Renal cortex interstitium (tissue), 11 donors: ENCODE measurements around the gene LDB3. TPM values are rescaled to one million over a fixed set of nuclear protein-coding genes. Genes with fewer than 3 reads are reported as not detected.
A peak's percentile ranks its signal among the peaks of the same experiment; 100 is the strongest.

Source experiments
- DNase-seq, 11 donors: peaks; one replicate each; pipeline ENCODE4 v3.0.0-alpha.2; 2013; ENCODE audit warnings: low read depth in 9 of 11, low spot score in 4 of 11; ENCODE audit errors: extremely low read depth in 1 of 11
- polyA plus RNA-seq, 3 donors: library from polyadenylated mRNA; unstranded; fragments of 120-200 nt; gene quantifications; one replicate each; pipeline ENCODE4 v1.2.1, GENCODE V29; 2013; ENCODE audit not compliant: insufficient read length in 3 of 3

Gene LDB3
- polyA plus RNA-seq, 3 donors, result 1.2 to 1.9 (median 1.5) TPM

DNA sequence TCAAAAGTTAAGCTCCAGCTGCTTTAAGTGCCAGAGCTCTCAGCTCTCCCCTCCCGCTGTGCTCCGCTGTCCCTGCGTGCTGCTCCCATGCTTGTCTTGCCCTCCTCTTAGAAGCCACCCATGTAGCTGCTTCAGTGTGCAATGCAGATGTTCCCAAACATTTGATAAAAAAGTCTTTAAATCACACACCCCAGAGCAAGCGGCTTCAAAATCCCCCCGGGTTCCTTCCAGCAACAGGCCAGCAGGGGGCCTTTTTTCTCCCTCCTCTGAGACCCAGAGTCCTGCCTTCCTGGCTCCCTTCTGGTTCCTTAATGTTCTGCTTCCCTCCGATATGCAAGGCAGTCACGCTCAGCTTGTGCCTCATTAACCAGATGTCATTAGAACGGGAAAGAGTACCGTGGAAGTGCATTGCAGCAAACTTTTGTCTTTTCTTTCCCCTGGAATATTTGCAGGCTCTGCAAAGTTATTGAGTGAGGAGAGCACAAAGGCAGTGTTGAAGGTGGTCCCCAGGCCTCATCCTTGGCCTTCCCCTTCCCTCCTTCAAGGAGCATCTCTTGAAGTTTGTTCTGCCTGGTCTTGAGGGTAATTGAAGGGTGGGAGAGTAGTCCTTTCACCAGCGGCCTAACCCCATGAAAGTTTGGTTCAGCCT lies 25.5 kb downstream of the LDB3 start:
- peak in 7 of 11 donors; percentile 45 to 78 (median 63) for DNase-seq

DNA sequence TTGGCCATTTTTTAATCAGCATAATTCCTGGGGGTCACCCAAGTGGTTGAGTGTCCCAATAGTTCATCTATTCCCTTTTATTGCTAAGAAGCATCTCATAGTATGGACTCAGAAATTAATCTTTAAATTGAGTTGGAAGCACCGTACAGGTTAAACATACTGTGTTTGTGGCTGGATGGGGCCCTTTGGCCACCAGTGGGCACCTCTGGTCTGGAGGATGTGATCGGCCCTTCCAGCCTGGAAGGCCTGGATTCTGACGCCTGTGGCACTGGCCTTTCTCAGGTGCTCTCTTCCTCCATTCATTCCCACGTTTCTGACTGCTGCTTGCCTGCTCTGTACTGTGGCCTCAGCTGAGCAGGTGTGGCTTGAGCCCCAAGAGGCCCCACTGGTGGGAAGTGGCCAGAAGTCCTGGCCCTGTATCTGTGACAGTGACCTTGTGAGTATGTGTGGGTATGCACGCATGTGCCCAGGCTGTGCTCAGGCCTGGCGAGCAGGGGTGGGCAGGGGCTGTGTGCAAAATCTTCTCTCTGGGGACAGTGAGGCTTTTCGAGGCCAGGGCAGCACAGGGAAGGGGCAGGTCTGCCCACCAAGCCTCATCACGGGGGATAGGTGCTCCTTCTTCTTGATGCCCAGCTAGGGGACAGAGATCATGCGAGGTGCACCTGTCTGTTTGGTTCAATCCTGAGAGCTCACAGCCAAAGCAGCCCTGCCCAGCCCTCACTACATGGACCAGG lies 30.1 kb downstream of the LDB3 start:
- no peak for DNase-seq

DNA sequence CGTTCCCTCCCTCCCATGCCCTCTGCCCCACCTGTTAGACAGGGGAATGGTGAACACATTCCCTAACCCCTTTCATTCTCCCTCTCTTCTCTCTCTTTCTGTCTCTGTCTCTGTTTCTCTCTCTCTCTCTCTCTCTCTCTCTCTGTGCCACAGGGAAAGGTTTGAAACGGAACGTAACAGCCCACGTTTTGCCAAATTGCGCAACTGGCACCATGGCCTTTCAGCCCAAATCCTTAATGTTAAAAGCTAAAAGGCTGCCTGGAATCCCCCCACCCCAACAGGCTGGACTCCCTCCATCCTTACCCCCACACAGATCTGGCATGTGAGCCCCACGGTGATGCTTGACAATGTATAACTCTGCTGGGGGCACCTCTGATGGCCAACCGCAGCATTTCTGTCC lies 30.8 kb downstream of the LDB3 start:
- no peak for DNase-seq

DNA sequence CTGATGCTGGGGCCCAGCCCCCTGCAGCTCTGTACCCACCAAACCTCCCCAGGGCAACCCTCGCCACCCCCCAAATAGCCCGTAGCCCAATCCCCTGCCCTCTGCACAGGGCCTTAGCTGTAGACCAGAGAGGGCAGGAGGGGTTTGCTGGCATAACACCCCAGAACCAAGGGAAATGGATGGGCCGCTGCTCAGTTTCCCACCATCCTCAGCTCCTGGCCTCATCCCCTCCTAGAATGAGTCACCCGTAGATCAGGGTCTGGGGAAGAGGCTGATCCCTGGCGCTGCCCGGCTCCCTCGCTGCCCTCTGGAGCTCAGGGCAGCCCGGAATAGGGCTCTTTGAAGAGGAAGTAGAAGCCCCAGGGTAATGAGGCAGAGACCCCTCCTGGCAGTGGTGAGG lies 31.2 kb downstream of the LDB3 start:
- no peak for DNase-seq

DNA sequence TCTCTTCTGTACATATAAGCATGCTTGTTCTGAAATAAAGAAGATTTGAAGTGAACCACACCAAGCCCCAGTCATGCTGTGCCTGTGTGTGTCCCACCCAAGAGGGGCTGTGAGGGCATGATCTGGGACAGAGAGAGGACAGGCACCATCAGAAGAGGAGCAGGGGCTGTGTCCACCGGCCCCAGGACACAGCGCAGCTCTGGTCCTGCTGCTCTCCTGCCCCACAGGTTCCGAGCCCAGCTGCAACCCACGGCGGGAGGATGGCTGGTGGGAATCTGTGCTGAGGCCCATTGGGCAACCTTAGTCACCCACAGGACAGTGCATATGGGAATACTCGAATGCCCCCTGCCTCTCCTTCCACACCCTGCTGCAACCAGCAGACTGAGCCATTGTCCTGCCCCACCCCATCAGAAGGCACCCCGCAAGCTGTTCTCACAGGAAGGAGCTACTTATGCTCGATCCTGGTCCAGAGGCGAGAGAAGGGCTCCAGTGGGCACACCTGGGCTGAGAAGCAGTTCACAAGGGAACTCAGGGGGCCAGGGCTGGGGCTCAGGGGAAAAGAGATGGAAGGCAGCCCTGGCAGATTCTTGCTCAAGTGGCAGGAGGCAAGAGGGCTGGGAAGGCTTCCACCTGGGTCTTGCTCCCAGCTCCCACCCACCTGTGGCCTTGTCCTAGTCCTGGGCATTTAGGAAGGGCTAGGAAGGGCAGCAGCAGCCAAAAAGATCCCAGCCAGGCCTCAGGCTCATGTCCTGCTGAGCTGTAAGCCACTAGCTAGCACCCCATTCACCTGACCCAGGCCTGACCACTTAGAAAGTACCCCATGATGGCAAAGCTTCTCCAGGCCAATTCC lies 31.9 kb downstream of the LDB3 start:
- DNase-seq, result no peak

DNA sequence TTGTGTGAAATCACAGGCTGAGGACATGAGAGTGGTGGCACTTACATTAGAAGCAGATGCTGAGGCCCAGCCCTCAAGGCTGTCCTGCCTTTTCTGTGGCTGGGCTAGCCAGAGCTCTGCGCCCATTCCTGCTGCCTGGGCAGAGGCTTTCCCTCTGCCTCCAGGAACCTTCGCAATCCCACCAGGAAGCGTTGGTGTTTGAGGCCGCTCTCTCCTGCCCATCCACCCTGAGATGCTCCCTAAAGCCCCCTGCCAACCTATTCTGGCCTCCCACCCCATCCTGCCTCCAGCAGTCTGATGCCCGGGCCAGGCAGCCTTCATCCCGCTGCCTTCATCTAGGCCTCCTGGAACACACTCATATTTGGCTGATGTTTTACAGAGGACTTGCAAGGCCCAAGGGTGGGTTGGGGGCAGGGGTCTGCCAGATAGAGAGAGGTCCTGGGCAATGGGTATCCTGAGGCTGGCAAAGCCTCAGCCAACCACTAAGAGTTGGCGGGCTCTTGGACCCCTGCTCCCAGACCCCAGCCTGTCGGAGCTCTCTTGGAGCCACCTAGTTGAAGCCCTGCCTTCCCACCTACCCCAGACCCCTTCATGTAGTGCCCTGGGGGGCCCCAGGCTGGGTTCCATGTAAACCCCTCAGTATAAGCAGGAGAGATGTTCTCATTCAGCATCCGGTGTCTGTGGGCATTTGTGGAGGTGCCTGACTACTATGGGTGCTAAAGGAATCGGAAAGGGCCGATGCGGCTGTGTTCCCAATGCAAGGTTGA lies 32.7 kb downstream of the LDB3 start:
- no peak for DNase-seq

DNA sequence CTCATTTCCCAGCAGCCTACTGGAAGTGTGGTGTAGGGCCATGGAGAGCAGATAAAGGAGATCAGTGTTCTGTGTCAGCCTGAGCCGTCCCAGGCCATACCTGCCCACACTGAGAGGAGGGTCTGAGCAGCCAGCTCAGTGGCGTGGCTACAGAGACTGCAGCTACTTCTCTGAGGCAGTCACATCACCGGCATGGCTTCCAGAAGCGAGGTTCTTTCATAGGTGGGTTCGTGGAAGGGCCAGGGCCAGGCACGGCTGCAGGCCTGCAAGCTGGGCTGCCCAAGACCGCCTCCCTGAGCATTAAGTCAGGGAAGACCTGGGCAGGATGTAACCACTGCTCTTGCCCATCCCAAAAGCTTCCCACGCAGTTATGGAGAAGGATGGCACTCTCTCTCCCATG lies 34.9 kb downstream of the LDB3 start:
- DNase-seq, result no peak

DNA sequence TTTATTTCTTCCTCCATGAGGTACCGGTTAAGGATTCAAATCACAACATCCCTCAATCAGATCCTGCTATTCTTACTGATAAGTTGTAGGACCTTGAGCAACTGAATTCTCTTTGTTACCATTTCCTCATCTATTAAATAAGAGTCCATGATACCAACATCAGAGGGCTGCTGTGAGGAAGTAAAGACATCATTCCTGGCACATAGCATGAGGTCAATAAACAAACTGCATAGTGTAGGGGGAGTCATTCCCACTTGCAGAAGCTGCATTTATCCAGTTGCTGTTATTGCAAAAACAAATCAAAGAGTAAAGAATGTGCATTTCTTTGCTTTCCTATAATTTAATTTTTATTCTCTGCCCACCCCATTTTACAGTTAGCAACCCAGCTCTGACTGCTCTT lies 36.8 kb downstream of the LDB3 start:
- DNase-seq, result no peak

DNA sequence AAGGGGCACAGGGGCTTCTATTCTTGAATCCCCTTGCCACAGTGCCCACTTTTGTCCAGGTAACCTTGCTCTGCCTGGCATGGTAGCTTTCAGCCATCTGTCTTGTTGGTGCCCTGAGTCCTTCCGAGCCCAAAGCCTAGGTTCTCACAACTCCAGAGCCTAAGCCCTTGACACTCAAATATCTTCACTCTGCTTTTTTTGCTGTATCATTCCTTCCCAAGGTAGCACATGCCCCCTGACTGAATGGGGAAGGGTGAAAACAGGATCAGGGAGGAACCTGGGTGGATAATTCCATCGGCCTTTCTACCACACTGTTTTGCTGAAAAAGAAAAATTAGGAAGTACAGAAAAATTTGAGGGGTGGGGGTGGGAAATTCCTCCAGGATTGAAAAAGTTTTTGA lies 37.6 kb downstream of the LDB3 start:
- no peak for DNase-seq

DNA sequence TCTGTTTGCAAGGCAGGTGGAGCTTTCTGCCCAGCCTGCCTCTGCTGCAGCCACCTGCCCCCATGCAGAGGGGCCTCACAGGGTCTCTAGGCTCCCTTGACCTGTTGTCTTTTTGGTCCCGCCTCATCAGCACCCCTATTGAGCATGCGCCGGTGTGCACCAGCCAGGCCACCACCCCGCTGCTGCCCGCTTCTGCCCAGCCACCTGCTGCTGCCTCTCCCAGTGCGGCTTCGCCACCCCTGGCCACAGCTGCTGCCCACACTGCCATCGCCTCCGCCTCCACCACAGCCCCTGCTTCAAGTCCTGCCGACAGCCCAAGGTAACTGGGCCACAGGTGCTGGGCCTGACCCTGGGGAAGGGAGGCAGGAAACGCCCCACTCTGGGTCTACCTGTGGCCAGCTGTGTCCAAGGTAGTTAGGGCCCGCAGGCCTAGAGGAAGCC lies 38.1 kb downstream of the LDB3 start:
- DNase-seq, result no peak

DNA sequence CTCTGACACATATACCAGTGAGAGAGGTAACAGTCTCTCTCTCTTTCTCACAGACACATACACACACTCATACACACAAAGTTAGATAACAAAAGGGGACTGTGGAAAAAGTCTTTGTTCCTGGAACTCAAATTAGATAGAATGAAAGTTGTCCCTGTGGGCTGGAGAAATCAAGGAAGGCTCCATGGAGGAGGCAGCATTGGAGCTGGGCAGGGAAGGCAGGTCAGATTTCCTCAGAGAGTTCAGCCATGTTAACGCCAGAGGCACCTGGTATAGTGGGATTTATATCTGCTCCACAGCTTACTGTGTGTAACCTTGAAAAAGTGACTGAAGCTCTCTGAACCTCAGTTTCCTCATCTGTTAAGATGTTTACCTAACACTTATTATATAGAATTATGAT lies 38.7 kb downstream of the LDB3 start:
- no peak for DNase-seq

DNA sequence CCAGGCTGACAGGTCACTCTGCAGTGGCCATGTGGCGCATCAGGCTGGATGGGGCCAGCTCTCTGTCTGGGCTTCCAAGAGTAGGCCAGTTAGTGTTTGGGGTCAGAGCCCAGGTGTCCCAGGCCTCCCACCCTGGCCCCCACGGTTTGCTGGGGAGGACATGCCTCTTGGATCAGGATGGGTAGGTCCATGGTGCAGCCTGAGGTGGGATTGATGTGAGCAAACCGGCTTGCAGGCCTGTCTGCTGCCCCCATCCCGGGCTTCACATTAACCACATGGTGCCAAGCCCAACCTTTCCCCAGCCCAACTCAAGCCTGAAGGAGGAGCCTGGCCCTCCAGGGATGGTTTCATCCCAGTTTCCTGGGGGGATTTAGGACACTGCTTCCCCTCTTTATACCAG lies 39.2 kb downstream of the LDB3 start:
- DNase-seq, result no peak

DNA sequence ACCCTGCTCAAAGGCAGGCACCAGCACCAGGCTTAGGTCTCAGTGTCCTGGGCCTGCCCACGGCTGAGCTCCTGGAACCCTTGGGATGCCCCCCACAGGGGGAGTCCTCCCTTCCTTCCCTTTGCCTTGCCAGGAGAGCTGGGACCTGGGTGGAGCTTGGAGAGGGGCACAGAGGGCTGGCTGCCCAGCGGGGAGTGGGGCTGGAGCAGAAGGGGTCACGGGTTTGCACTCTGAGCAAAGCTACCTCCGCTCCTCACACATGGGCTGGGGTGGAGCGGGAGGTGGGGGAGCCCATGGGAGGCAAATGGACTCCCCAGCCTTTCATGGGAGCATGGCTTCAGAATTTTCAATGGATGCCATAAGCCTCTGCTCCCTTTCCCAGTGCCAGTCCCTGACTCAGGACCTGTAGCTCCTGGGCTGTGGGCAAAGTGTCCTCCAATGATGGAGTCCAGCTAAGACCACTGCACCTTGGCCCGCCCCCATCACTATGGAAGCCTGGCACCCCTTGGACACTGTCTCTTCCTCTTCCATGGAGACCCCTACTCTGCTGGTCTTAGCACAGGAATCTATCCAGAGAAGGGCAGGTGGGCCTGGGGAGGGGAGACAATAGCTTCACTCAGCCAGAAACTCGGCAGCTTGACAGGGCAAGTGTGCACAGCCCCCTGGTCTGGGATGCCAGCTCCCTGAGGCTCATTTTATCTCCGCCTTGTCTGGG lies 39.9 kb downstream of the LDB3 start:
- DNase-seq, result no peak

DNA sequence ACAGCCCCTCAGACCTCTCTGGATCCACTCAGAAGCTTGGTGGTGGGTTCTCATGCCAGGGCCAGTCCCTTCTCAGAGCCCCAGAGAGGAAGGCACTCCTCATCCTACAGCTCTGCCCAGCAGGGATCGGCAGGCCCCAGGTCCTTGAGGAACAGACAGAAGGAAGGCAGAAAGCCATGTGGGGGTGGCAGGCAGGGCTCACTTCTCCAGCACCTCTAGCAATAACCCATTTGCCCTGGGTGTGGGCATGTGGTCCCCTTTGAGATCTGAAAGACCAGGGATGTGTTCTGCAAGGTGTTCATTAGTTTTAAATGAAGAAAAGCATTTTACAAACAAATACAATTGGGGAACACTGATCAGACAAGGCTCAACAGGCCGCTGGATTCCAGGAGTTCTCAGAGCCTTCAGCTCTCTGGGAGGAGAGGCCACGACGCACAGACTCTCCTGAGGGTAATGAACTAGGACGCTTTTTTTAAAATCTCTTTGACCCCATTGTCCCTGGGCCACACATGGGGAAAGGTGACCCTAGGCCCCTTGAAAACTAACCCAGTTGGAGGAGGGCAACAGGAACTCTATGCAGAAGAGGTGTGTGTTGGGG lies 40.6 kb downstream of the LDB3 start:
- DNase-seq, result no peak

DNA sequence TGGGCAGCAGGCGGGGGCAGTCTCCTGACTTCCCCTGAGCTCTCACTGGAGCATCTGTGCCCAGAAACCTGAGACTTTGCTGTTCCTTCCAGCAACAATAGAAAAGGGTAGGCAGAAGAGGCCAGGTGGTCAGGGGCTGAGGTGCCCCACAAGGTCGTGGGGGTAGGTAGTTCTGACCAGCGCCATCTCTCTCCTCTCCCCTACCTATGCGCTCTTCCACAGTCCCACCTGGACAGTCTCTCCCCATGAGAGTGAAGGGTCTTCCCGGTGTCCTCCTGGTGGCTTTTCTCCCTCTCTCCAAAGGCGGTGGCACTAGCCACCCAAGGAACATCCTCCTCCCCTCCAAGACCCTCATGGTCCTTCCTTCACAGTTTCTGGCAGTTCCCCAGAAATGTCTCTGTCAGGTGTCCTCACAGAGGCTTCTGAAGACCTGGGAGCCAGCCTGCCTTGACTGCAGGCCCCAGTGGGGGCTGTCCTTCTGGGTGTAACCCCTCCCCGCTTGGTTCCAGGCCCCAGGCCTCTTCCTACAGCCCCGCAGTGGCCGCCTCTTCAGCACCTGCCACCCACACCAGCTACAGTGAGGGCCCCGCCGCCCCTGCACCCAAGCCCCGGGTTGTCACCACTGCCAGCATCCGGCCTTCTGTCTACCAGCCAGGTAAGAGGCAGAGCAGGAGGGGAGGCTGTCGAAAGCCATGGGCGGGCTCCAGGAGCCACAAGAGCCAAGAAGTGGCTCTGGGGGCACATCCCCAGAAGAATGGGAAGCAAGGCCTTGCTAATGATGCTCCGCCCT lies 41.3 kb downstream of the LDB3 start:
- no peak for DNase-seq

DNA sequence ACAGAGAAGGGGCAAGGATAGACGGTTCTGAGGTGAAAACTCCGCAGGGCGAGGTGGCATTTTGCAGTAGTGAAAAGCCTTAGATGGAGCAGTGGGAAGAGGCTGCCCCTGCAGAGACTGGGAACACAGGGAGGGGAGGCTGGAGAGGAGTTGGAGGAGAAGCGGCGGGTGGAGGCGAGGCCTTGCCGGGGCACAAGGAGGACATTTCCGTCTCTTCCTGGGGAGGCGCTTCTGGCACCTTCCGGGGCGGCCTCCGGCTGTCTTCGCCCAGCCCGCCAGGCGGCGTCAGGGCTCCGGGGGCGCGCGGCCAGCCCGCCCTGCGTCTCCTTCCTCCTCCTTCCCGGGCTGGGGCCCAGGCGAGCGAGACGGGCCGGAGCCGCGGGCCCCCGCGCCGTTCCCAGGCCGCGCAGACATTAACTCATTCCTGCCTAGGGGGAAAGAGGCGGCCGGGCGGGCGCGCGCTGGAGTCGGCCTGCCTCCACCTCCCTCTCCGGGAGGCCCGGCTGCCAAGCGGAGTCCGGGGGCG lies 42.7 kb downstream of the LDB3 start:
- peak; percentile 61 to 90 (median 86) for DNase-seq
